ENCODE measurements around the gene CYTH1.

- TF ChIP-seq, protein P1, sequence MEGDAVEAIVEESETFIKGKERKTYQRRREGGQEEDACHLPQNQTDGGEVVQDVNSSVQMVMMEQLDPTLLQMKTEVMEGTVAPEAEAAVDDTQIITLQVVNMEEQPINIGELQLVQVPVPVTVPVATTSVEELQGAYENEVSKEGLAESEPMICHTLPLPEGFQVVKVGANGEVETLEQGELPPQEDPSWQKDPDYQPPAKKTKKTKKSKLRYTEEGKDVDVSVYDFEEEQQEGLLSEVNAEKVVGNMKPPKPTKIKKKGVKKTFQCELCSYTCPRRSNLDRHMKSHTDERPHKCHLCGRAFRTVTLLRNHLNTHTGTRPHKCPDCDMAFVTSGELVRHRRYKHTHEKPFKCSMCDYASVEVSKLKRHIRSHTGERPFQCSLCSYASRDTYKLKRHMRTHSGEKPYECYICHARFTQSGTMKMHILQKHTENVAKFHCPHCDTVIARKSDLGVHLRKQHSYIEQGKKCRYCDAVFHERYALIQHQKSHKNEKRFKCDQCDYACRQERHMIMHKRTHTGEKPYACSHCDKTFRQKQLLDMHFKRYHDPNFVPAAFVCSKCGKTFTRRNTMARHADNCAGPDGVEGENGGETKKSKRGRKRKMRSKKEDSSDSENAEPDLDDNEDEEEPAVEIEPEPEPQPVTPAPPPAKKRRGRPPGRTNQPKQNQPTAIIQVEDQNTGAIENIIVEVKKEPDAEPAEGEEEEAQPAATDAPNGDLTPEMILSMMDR (IDR thresholded peaks at IDR 0.05), result no peak
- TF ChIP-seq POLR2A (IDR thresholded peaks at IDR 0.05), result no peak
These were observed 58.9 kb downstream of the CYTH1 start for GRCh38 chr17:78723001-78723796.
